Panc1 (cell line): ENCODE data around the gene WFS1. TPM values are rescaled to one million over a fixed set of nuclear protein-coding genes. Genes with fewer than 3 reads are reported as not detected.

Experiments used
- ATAC-seq: fragments of 200-7000 bp; cut with Tn5 transposase; 2 replicates; pipeline ENCODE4 v1.9.1; 2020; ENCODE audit warnings: mild to moderate bottlenecking, moderate library complexity
- BruUV-seq: library from RNA; stranded (reverse); fragments of 400-500 nt; replicated peaks from 2 replicates; lab custom pipeline; 2021; lab: Mats Ljungman, UMichigan
- CTCF ChIA-PET: fragments of 300-600 bp; sonication (Branson Sonifier 250); formaldehyde crosslinking; loops from one replicate; lab custom pipeline; 2022; ENCODE audit warnings: antibody characterized with exemption; lab: Charles Lee
- POLR2A ChIA-PET: fragments of 300-600 bp; sonication (Branson Sonifier 250); formaldehyde crosslinking; loops from one replicate; lab custom pipeline; 2022; ENCODE audit warnings: antibody characterized with exemption; lab: Charles Lee
- DNase-seq: peaks from one replicate; pipeline ENCODE4 v3.0.0-alpha.2; 2010; ENCODE audit warnings: low read depth, low spot score
- H3K27ac ChIP-seq: 2 replicates; pipeline ENCODE4 v1.5.1; 2011; ENCODE audit warnings: mild to moderate bottlenecking, low read length, inconsistent platforms
- H3K27me3 ChIP-seq: fragments of 200-500 bp; sonication (Bioruptor generic); 2 replicates; pipeline ENCODE4 v1.6.0; 2014; ENCODE audit warnings: low read length, inconsistent platforms; ENCODE audit not compliant: control insufficient read depth, insufficient read depth
- H3K36me3 ChIP-seq: fragments of 200-500 bp; sonication (Bioruptor generic); 2 replicates; pipeline ENCODE4 v1.5.1; 2014; ENCODE audit warnings: inconsistent platforms, mild to moderate bottlenecking, low read length, moderate library complexity; ENCODE audit not compliant: control insufficient read depth, insufficient read depth
- H3K4me1 ChIP-seq: 2 replicates; pipeline ENCODE4 v1.5.1; 2011; ENCODE audit warnings: inconsistent platforms, mild to moderate bottlenecking, low read length, moderate library complexity; ENCODE audit not compliant: control insufficient read depth, insufficient read depth
- H3K4me3 ChIP-seq, 2 experiments: 2 replicates each; pipeline ENCODE4 v1.5.1; 2011 to 2012; ENCODE audit warnings: low read depth in 2 of 2, low read length in 2 of 2, mild to moderate bottlenecking in 2 of 2, inconsistent platforms in 1 of 2, moderate library complexity in 1 of 2
- H3K9me3 ChIP-seq: fragments of 200-500 bp; sonication (Bioruptor generic); 2 replicates; pipeline ENCODE4 v1.5.1; 2014; ENCODE audit warnings: low read depth, mild to moderate bottlenecking, inconsistent platforms, low read length, moderate library complexity; ENCODE audit not compliant: control insufficient read depth, insufficient read depth
- POLR2AphosphoS5 ChIP-seq: IDR thresholded peaks from 2 replicates; pipeline ENCODE4 v1.6.1; 2012; ENCODE audit warnings: mild to moderate bottlenecking, low read depth, low read length, moderate library complexity
- REST ChIP-seq, 2 experiments: IDR thresholded peaks; 2 replicates each; pipeline ENCODE4 v1.6.1; 2011 to 2012; ENCODE audit warnings: low read depth in 2 of 2, control low read depth in 1 of 2, low read length in 1 of 2, mild to moderate bottlenecking in 1 of 2, moderate library complexity in 1 of 2; ENCODE audit not compliant: insufficient read depth in 1 of 2
- SIN3A ChIP-seq: IDR thresholded peaks from 2 replicates; pipeline ENCODE4 v1.6.1; 2012; ENCODE audit warnings: low read depth, mild to moderate bottlenecking, low read length, moderate library complexity, borderline replicate concordance; ENCODE audit not compliant: insufficient read depth
- TCF7L2 ChIP-seq: IDR thresholded peaks from 2 replicates; pipeline ENCODE4 v1.6.1; 2011; ENCODE audit warnings: mild to moderate bottlenecking, low read depth, low read length, inconsistent platforms
- in situ Hi-C: cut with HindIII; loops from 2 replicates; pipeline ENCODE4 v1.10.0; 2016; ENCODE audit warnings: low sequenced_read_pairs, low pct_unique_long_range_greater_than_20kb
- intact Hi-C: fragments of 100-400 bp; cut with micrococcal nuclease; formaldehyde crosslinking; loops from one replicate; pipeline ENCODE4 v1.10.0; 2022; ENCODE audit not compliant: unreplicated experiment
- total RNA-seq: library from RNA; stranded (reverse); gene quantifications from one replicate; pipeline ENCODE4 v1.2.1, GENCODE V29; 2021; ENCODE audit not compliant: unreplicated experiment
- TF ChIP-seq, protein P1 (sequence below): fragments of 450-650 bp; IDR thresholded peaks from 2 replicates; pipeline ENCODE4 v1.5.1; 2017; ENCODE audit warnings: mild to moderate bottlenecking

The WFS1 gene
- total RNA-seq, 1 experiment from 2014 or later: 67.5 TPM

DNA sequence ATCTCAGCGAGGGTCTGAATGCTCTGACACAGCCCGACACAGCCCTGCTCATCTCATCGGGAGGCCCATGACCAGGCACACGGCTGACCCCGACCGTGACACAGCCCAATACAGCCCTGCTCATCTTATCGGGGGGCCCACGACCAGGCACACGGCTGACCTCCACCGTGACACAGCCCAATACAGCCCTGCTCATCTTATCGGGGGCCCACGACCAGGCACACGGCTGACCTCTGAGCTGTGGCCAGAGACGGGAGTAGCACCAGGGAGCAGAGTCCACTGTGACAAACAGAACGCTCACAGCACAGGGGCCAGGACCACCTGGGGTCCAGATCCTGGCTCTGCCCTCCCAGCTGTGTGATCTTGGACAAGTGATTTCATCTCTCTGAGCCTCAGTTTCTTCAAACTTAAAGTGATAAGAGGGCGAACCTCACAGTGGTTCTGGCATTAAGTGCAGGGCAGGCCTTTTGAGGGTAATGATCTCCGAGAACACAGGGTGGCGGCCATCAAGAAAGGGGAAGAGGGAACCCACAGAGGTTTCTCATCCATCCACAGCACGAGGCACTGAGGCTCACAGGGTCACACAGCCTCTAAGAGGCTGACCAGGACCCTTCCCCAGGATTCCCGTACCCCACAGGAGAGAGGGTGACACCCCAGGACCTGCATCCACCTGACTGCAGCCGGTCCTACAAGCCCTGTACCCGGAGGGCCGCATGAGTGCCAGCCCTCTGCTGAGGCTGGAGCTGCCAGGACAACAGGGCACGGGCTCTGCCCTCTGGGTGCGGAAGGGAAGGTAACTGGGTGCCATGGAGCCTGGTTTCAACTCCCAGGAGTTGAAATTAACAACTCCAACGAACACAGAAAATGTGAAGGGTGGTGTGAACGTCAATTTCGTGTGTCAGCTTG lies 60.1 kb downstream of the WFS1 start:
- Histone ChIP-seq H3K9me3 (no peaks in the 10 kb centered on the region), H3K27ac (no peak overlapping the region), H3K36me3 (no peaks in the 10 kb centered on the region), H3K27me3 (no peaks in the 10 kb centered on the region), H3K4me3 (no peak overlapping the region), H3K4me1 (no peaks in the 10 kb centered on the region)
- intact Hi-C loops (loop anchor here (5.0 kb wide), 1 partner anchor 197 kb away; no protein-coding TSS in a partner anchor), in situ Hi-C loops (no loop called here)
- ChIA-PET CTCF (interaction anchor here (0.6 to 3.0 kb wide), 3 partner anchors 66 to 204 kb away, joined by 3 to 10 read pairs (median 3); no protein-coding TSS in a partner anchor), POLR2A (no interaction called here)
- DNase-seq (no peak), ATAC-seq (no peak)
- no peak for TF ChIP-seq TCF7L2
- no peak for TF ChIP-seq SIN3A
- TF ChIP-seq REST (IDR thresholded peaks at IDR 0.05; ENCODE audit: insufficient read depth in 1 of 2, low read depth in 2 of 2, low read length in 1 of 2): no peak
- TF ChIP-seq, protein P1, sequence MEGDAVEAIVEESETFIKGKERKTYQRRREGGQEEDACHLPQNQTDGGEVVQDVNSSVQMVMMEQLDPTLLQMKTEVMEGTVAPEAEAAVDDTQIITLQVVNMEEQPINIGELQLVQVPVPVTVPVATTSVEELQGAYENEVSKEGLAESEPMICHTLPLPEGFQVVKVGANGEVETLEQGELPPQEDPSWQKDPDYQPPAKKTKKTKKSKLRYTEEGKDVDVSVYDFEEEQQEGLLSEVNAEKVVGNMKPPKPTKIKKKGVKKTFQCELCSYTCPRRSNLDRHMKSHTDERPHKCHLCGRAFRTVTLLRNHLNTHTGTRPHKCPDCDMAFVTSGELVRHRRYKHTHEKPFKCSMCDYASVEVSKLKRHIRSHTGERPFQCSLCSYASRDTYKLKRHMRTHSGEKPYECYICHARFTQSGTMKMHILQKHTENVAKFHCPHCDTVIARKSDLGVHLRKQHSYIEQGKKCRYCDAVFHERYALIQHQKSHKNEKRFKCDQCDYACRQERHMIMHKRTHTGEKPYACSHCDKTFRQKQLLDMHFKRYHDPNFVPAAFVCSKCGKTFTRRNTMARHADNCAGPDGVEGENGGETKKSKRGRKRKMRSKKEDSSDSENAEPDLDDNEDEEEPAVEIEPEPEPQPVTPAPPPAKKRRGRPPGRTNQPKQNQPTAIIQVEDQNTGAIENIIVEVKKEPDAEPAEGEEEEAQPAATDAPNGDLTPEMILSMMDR: no peak
- no peak for TF ChIP-seq POLR2AphosphoS5
- BruUV-seq: no TSS peak

GRCh38 chr4:6330384-6330767 lies 60.7 kb downstream of the WFS1 start:
- no peaks in the 10 kb centered on the region for H3K4me1 ChIP-seq
- H3K4me3 ChIP-seq: no peak overlapping the region
- H3K27me3 ChIP-seq: no peaks in the 10 kb centered on the region
- TF ChIP-seq POLR2AphosphoS5: no peak
- TF ChIP-seq REST (IDR thresholded peaks at IDR 0.05; ENCODE audit: insufficient read depth in 1 of 2, low read depth in 2 of 2, low read length in 1 of 2): no peak
- no peaks in the 10 kb centered on the region for H3K9me3 ChIP-seq
- DNase-seq: no peak
- ChIA-PET POLR2A (no interaction called here), CTCF (interaction anchor here (0.9 to 3.0 kb wide), 3 partner anchors 66 to 177 kb away, joined by 3 to 10 read pairs (median 5); no protein-coding TSS in a partner anchor)
- H3K36me3 ChIP-seq: no peaks in the 10 kb centered on the region
- ATAC-seq: no peak
- BruUV-seq: no TSS peak
- in situ Hi-C loops (no loop called here), intact Hi-C loops (no loop called here)
- H3K27ac ChIP-seq: no peak overlapping the region
